Measurements from ENCODE around the gene ARID1B.

Gene ARID1B

GRCh38 chr6:157233156-157233555 lies 456.0 kb downstream of the ARID1B start:
- Histone ChIP-seq H3K9me2 (ENCODE audit: low read depth, low read length) (no peaks in the 10 kb centered on the region), H3K4me3 (ENCODE audit: low read depth, low read length, poor library complexity, severe bottlenecking) (no peak overlapping the region), H3K79me2 (ENCODE audit: insufficient read depth, low read length) (no peaks in the 10 kb centered on the region), H3K27me3 (ENCODE audit: insufficient read depth, low read length) (0 out of 2 replicates have a peak, but pooled peaks cover 9% of the 10 kb centered on the region), H3K4me2 (ENCODE audit: low read length) (no peak overlapping the region), H3K9ac (ENCODE audit: low read length) (no peak overlapping the region), H3K4me1 (ENCODE audit: insufficient read depth, low read length, severe bottlenecking) (peaks cover 9% of the 10 kb centered on the region), H3F3A (ENCODE audit: insufficient read depth, low read length) (no peaks in the 10 kb centered on the region), H2AFZ (ENCODE audit: low read length) (no peak overlapping the region), H3K36me3 (ENCODE audit: insufficient read depth, low read length) (no peaks in the 10 kb centered on the region), H3K27ac (ENCODE audit: low read depth, low read length, poor library complexity, severe bottlenecking) (no peak overlapping the region), H3K9me3 (ENCODE audit: low read length) (no peaks in the 10 kb centered on the region), H4K20me1 (ENCODE audit: insufficient read depth, low read length) (no peaks in the 10 kb centered on the region)
- no peak for TF ChIP-seq EZH2 (IDR thresholded peaks at IDR 0.05; ENCODE audit: borderline replicate concordance, low read length)
- TF ChIP-seq CTCF (IDR thresholded peaks at IDR 0.05; ENCODE audit: low read length) = no peak

DNA sequence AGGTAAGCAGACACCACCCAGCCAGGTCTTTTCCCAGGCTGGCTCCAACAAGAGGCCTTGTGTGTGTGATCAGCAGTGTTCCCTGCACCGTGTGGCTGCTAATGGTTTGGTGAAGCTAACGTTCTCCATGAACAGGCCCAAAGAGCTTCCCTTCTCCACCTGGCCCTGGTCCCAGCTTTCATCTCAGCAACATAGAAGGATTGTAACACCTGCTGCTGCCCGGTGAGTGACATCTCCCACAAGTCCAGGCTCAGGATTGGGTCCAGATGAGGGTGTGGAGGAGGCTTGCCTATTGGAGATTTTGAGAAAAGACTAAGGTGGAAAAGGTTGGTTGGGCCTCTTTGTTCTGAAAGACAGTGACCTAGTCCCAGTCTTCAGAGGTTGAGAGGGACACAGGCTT lies 456.5 kb downstream of the ARID1B start:
- Histone ChIP-seq H3K36me3 (ENCODE audit: insufficient read depth, low read length) (no peaks in the 10 kb centered on the region), H3K9me3 (ENCODE audit: low read length) (no peaks in the 10 kb centered on the region), H3K9me2 (ENCODE audit: low read depth, low read length) (no peaks in the 10 kb centered on the region), H3F3A (ENCODE audit: insufficient read depth, low read length) (no peaks in the 10 kb centered on the region), H3K9ac (ENCODE audit: low read length) (no peak overlapping the region), H3K27ac (ENCODE audit: low read depth, low read length, poor library complexity, severe bottlenecking) (no peak overlapping the region), H4K20me1 (ENCODE audit: insufficient read depth, low read length) (no peaks in the 10 kb centered on the region), H3K4me3 (ENCODE audit: low read depth, low read length, poor library complexity, severe bottlenecking) (no peak overlapping the region), H3K4me2 (ENCODE audit: low read length) (no peak overlapping the region), H3K27me3 (ENCODE audit: insufficient read depth, low read length) (0 out of 2 replicates have a peak, but pooled peaks cover 9% of the 10 kb centered on the region), H3K79me2 (ENCODE audit: insufficient read depth, low read length) (no peaks in the 10 kb centered on the region), H2AFZ (ENCODE audit: low read length) (no peak overlapping the region), H3K4me1 (ENCODE audit: insufficient read depth, low read length, severe bottlenecking) (peaks cover 9% of the 10 kb centered on the region)
- TF ChIP-seq EZH2 (IDR thresholded peaks at IDR 0.05; ENCODE audit: borderline replicate concordance, low read length) (no peak), CTCF (IDR thresholded peaks at IDR 0.05; ENCODE audit: low read length) (no peak)

GRCh38 chr6:157235600-157236039 lies 458.4 kb downstream of the ARID1B start:
- no peak overlapping the region for H3K9ac ChIP-seq (ENCODE audit: low read length)
- H3K4me2 ChIP-seq (ENCODE audit: low read length) = no peak overlapping the region
- TF ChIP-seq EZH2 (IDR thresholded peaks at IDR 0.05; ENCODE audit: borderline replicate concordance, low read length) (no peak), CTCF (IDR thresholded peaks at IDR 0.05; ENCODE audit: low read length) (peak; percentile 36)
- H3K27ac ChIP-seq (ENCODE audit: low read depth, low read length, poor library complexity, severe bottlenecking) = no peak overlapping the region
- H3K4me3 ChIP-seq (ENCODE audit: low read depth, low read length, poor library complexity, severe bottlenecking) = no peak overlapping the region
- H3F3A ChIP-seq (ENCODE audit: insufficient read depth, low read length) = no peaks in the 10 kb centered on the region
- 0 out of 2 replicates have a peak, but pooled peaks cover 16% of the 10 kb centered on the region for H3K27me3 ChIP-seq (ENCODE audit: insufficient read depth, low read length)
- H3K79me2 ChIP-seq (ENCODE audit: insufficient read depth, low read length) = no peaks in the 10 kb centered on the region
- H4K20me1 ChIP-seq (ENCODE audit: insufficient read depth, low read length) = no peaks in the 10 kb centered on the region
- no peaks in the 10 kb centered on the region for H3K9me2 ChIP-seq (ENCODE audit: low read depth, low read length)
- H3K9me3 ChIP-seq (ENCODE audit: low read length) = no peaks in the 10 kb centered on the region
- H3K4me1 ChIP-seq (ENCODE audit: insufficient read depth, low read length, severe bottlenecking) = no peaks in the 10 kb centered on the region
- H2AFZ ChIP-seq (ENCODE audit: low read length) = no peak overlapping the region
- no peaks in the 10 kb centered on the region for H3K36me3 ChIP-seq (ENCODE audit: insufficient read depth, low read length)

Data from OCI-LY1 (cell line).